Body of pancreas (tissue), 4 donors: ENCODE measurements around the gene COL23A1.

Experiments used
- POLR2A ChIP-seq, 3 donors: fragments of 450-650 bp; IDR thresholded peaks; one replicate each; pipeline ENCODE4 v1.6.1; 2016; ENCODE audit warnings: antibody characterized with exemption in 3 of 3, mild to moderate bottlenecking in 2 of 3
- TF ChIP-seq, protein P1 (sequence below), 7 experiments: fragments of 450-650 bp in 4 of 7; fragments of 200-600 bp in 3 of 7; sonication (generic) in 3 of 7; IDR thresholded peaks; one replicate each; pipeline ENCODE4 v1.5.1; 2016 to 2019; ENCODE audit warnings: antibody characterized with exemption in 7 of 7

DNA sequence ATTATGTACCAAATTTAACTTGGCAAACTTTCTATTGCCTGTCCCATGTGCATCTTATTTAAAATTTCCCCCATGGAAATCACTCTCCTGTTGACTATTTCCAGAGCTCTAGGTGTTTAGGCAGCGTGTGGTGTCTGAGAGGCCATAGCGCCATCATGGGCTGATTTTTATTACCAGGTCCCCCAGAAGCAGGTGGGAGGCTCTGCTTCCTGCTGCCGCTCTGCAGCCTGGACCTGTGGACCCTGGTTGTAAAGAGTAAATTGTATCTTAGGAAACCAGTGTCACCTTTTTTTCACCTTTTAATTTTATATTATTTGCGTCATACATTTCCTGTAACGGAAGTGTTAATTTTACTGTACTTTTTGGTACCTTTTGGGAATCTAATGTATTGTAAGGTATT lies 379.5 kb downstream of the COL23A1 start:
- TF ChIP-seq, protein P1, sequence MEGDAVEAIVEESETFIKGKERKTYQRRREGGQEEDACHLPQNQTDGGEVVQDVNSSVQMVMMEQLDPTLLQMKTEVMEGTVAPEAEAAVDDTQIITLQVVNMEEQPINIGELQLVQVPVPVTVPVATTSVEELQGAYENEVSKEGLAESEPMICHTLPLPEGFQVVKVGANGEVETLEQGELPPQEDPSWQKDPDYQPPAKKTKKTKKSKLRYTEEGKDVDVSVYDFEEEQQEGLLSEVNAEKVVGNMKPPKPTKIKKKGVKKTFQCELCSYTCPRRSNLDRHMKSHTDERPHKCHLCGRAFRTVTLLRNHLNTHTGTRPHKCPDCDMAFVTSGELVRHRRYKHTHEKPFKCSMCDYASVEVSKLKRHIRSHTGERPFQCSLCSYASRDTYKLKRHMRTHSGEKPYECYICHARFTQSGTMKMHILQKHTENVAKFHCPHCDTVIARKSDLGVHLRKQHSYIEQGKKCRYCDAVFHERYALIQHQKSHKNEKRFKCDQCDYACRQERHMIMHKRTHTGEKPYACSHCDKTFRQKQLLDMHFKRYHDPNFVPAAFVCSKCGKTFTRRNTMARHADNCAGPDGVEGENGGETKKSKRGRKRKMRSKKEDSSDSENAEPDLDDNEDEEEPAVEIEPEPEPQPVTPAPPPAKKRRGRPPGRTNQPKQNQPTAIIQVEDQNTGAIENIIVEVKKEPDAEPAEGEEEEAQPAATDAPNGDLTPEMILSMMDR (IDR thresholded peaks at IDR 0.05): no peak
- TF ChIP-seq POLR2A (IDR thresholded peaks at IDR 0.05): no peak
